ENCODE data around the gene CSPG5. TPM values are rescaled to one million over a fixed set of nuclear protein-coding genes. Genes with fewer than 3 reads are reported as not detected.
A peak's percentile ranks its signal among the peaks of the same experiment; 100 is the strongest.

CSPG5 gene
- total RNA-seq, 1 donor from 2014 or later = 21.9 TPM

DNA sequence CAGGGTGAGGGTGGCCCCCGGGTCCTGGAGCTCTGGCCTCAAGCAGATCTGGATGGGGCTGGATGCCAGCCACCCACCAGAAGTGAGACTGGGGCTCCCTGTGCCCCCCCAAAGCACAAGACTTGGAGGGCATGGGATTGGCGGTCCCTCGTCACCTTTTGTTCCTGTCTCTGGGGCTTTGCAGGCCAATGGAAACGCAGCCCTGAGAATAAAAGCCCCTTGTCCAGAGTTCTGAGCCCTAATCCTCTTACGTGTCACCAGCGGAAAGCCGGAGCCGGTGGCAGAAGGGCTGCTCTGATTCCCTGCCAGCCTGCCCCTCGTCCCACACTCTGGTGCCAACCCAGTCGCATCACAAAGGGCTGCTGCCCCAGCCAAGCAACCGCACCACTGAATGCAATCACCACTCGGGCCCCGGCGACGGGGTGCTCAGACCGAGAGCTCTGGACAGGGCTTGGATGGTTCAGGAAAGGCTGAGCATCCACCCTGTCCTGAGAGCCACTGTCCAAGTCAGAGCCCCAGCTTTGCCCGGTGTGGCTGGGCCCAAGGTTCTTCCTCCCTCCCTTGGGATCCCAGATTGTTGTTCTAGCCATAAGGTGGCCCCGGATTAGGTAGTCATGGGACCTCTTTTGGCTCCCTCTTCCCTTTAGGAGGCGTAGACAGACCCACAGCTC is 42.3 kb downstream of the CSPG5 start:
- no peak for DNase-seq (ENCODE audit: low read depth, low spot score)
- Mint-ChIP-seq H3K4me3 (no peak overlapping the region), H3K36me3 (ENCODE audit: low read depth) (no peaks in the 10 kb centered on the region), H3K4me1 (peaks cover 7% of the 10 kb centered on the region), H3K9me3 (no peaks in the 10 kb centered on the region), H3K27ac (ENCODE audit: unreplicated experiment) (peak overlapping the region; percentile 35), H3K27me3 (ENCODE audit: low read depth) (no peaks in the 10 kb centered on the region)
- TF ChIP-seq, protein P1, sequence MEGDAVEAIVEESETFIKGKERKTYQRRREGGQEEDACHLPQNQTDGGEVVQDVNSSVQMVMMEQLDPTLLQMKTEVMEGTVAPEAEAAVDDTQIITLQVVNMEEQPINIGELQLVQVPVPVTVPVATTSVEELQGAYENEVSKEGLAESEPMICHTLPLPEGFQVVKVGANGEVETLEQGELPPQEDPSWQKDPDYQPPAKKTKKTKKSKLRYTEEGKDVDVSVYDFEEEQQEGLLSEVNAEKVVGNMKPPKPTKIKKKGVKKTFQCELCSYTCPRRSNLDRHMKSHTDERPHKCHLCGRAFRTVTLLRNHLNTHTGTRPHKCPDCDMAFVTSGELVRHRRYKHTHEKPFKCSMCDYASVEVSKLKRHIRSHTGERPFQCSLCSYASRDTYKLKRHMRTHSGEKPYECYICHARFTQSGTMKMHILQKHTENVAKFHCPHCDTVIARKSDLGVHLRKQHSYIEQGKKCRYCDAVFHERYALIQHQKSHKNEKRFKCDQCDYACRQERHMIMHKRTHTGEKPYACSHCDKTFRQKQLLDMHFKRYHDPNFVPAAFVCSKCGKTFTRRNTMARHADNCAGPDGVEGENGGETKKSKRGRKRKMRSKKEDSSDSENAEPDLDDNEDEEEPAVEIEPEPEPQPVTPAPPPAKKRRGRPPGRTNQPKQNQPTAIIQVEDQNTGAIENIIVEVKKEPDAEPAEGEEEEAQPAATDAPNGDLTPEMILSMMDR (conservative IDR thresholded peaks at IDR 0.05) = no peak

DNA sequence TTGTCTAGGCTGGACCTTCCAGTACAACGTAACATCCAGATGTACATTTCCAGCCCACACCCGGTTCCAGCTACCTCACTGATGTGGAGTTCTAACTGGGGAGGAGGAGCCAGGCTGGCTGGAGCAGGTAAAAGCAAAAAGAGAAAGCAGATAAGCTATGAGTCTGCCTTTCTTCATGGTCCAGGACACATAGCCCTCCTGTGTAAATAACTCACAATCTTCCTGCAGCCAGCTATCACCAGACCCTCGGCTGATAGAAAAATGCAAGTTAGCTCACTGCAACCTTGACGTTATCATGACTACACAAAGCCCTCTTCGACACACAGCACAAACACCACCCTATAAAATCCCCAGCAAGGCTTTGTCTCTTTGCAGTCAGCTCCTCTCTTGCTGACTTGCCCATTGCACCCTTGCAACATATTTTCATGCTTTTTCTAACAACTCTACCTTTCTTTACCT is 44.6 kb downstream of the CSPG5 start:
- DNase-seq (ENCODE audit: low read depth, low spot score) = no peak
- no peak overlapping the region for H3K4me3 Mint-ChIP-seq
- peaks cover 7% of the 10 kb centered on the region for H3K4me1 Mint-ChIP-seq
- TF ChIP-seq, protein P1 (conservative IDR thresholded peaks at IDR 0.05) = no peak
- no peaks in the 10 kb centered on the region for H3K9me3 Mint-ChIP-seq
- H3K27ac Mint-ChIP-seq (ENCODE audit: unreplicated experiment) = no peak overlapping the region
- no peaks in the 10 kb centered on the region for H3K27me3 Mint-ChIP-seq (ENCODE audit: low read depth)
- no peaks in the 10 kb centered on the region for H3K36me3 Mint-ChIP-seq (ENCODE audit: low read depth)

DNA sequence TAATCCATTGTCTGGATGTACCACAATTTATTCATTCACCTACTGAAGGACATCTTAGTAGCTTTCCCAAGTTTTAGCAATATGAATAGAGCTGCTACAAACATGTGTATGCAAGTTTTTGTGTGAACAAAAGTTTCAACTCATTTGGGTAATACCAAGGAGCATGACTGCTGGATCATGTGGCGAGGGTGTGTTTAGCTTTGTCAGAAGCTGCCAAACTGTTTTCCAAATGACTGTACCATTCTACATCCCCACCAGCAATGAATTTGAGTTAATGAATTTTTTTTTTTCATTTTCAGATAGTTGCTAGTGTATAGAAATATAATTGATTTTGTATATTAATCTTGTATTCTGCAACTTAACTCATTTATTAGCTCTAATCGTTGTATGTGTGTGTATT is 45.2 kb downstream of the CSPG5 start:
- Mint-ChIP-seq H3K4me3 (no peak overlapping the region), H3K27me3 (ENCODE audit: low read depth) (no peaks in the 10 kb centered on the region), H3K36me3 (ENCODE audit: low read depth) (no peaks in the 10 kb centered on the region), H3K27ac (ENCODE audit: unreplicated experiment) (no peak overlapping the region), H3K9me3 (no peaks in the 10 kb centered on the region), H3K4me1 (peaks cover 7% of the 10 kb centered on the region)
- DNase-seq (ENCODE audit: low read depth, low spot score) = no peak
- TF ChIP-seq, protein P1 (conservative IDR thresholded peaks at IDR 0.05) = no peak

DNA sequence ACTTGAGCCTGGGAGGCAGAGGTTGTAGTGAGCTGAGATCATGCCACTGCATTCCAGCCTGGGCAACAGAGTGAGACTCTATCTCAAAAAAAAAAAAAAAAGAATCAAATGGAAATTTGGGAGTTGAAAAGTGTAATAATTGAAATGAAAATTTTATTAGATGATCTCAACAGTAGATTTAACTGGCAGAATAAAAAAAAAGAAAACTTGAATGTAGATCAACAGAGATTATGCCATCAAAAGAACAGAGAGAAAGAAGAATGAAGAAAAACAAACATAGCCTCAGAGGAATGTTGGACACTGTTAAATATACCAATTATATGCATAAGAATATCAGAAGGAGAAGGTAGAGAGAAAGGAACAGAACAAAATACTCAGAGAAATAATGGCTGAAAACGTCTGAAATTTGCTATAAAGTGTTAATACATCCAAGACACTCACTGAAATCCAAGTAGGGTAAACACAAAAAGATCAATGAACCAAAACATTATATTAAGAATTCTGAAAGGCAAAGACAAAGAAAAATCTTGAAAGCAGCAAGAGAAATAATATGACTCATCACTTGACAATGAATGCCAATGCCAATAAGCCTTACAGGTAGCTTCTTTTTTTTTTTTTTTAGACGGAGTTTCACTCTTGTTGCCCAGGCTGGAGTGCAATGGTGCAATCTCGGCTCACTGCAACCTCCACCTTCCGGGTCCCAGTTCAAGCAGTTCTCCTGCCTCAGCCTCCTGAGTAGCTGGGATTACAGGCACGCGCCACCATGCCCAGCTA is 50.5 kb downstream of the CSPG5 start:
- no peaks in the 10 kb centered on the region for H3K36me3 Mint-ChIP-seq (ENCODE audit: low read depth)
- no peaks in the 10 kb centered on the region for H3K27me3 Mint-ChIP-seq (ENCODE audit: low read depth)
- no peaks in the 10 kb centered on the region for H3K9me3 Mint-ChIP-seq
- TF ChIP-seq, protein P1 (conservative IDR thresholded peaks at IDR 0.05) = no peak
- no peak overlapping the region for H3K27ac Mint-ChIP-seq (ENCODE audit: unreplicated experiment)
- DNase-seq (ENCODE audit: low read depth, low spot score) = no peak
- no peak overlapping the region for H3K4me3 Mint-ChIP-seq
- H3K4me1 Mint-ChIP-seq = no peaks in the 10 kb centered on the region

DNA sequence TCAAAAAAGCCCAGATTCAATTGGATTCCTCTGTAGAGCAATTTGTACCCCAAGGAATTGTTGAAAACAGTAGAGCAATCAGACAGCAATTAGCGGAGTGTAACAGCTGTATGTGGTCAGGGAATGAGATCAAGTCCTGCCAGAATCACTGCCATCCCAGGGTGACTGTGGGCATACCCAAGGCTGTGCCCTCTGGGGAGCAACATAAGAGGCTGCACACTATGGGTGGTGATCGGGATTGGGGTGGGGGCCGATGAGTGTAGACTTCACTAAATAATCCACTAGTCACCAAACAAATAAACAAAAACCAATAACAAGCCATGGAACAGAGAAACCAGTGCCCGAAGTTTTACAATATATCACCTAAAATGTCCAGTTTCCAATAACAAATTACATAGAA is 53.0 kb downstream of the CSPG5 start:
- Mint-ChIP-seq H3K4me1 (peaks cover 19% of the 10 kb centered on the region), H3K27me3 (ENCODE audit: low read depth) (no peaks in the 10 kb centered on the region), H3K4me3 (no peak overlapping the region), H3K9me3 (no peaks in the 10 kb centered on the region), H3K27ac (ENCODE audit: unreplicated experiment) (no peak overlapping the region), H3K36me3 (ENCODE audit: low read depth) (no peaks in the 10 kb centered on the region)
- DNase-seq (ENCODE audit: low read depth, low spot score) = no peak
- TF ChIP-seq, protein P1 (conservative IDR thresholded peaks at IDR 0.05) = no peak
